DMS53 treated with DMSO at 0.1 percent for 48 hours (cell line): Measurements from ENCODE around the gene HSPB1.
"Not testable (repeated sequence)": the region's sequence is repeated elsewhere in the genome, so short reads cannot be mapped to it uniquely, and the experiment has no call there.

ENCODE experiments used
- DNase-seq: peaks from one replicate; lab custom pipeline; 2025; ENCODE audit not compliant: unreplicated experiment; lab: John Stamatoyannopoulos, UW

HSPB1 gene

GRCh38 chr7:76303202-76304147 is 1.0 kb downstream of the HSPB1 start:
- peak; percentile 96 for DNase-seq

- DNase-seq, result no peak
Measured at GRCh38 chr7:76304888-76305375, 2.5 kb downstream of the HSPB1 start.

DNA sequence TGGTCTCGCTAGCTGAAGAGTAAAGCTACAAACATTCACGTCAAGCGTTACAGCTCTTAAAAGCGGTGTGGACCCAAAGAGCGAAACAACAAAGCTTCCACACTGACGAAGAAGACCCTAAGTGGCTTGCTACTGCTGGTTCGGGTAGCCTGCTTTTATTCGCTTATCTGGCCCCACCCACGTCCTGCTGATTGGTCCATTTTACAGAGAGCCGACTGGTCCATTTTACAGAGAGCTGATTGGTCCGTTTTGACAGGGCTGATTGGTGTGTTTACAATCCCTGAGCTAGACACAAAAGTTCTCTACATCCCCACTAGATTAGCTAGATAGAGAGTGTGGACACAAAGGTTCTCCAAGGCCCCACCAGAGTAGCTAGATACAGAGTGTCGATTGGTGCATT is 6.4 kb downstream of the HSPB1 start:
- DNase-seq, result not testable (repeated sequence)

GRCh38 chr7:76309341-76310101 is 7.0 kb downstream of the HSPB1 start:
- DNase-seq, result not testable (repeated sequence)

DNA sequence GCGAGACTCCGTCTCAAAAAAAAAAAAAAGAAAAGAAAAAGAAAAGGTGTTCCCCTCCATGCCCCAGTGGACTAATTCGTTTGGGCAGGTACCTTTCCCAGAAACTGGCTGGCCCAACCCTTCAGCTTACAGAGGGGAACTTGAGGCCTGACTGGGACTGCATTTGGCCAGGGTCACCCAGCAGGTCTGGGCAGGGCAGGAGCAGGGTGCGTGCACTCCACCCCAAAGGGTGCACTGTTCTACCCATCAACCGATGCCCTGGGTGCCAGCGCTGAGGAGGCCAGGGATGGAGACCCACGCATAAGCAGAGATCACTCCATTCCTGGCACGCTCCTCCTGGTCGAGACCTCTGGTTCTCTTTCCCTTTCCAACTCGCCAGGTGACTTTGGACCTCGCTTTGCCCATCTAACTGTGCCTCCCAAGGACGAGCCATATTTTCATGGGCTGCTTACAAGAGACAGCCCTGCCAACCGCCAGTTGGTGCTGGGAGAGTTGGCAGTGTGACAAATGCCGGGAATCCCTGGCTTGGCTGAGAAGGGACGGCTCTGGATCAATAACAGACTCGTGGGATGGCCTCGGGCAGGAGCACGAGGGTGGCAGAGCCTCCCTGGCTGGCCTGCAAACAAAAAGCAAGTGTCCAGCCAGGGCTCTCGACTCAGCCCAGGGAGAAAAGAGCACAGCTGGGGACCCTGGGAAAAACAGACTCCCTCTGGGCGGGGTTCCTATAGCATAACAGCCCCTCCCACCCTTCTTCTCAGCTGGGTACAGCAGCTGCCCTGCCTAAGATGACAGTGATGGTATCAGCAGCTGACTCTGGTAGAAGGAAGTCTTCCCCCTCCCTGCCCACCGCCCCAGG is 7.9 kb downstream of the HSPB1 start:
- no peak for DNase-seq

- not testable (repeated sequence) for DNase-seq
Measured at GRCh38 chr7:76311838-76312237, 9.4 kb downstream of the HSPB1 start.

DNA sequence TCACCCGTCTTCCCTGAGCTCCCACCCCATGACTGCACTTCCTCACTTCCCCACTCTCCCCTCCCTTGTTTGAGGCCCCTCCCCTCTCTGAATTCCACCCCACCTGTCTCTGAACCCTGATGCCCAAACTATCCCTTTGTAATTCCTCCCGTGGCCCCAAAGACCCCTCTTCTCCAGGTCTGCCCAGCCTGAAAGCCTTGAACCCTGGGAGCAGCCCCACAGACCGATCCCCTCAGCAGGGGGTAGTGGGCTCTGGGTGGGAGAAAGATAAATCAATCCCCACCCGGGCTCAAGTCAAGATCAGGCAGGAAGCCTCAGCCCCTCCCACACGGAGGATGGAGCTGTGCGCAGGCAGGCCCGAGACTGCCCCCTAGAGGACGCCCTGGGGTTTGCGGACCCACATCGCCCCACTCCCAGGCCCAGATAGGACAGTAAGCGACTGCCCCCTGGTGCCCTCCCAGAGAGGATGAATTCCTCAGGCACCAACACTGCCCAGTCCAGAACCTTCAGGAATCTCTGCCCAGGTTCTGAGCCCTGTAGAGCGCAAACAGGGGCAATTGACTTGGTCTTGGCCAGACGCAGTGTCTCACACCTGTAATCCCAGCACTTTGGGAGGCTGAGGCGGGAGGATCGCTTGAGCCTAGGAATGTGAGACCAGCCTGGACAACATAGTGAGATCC is 11.7 kb downstream of the HSPB1 start:
- peak; percentile 97 for DNase-seq

DNA sequence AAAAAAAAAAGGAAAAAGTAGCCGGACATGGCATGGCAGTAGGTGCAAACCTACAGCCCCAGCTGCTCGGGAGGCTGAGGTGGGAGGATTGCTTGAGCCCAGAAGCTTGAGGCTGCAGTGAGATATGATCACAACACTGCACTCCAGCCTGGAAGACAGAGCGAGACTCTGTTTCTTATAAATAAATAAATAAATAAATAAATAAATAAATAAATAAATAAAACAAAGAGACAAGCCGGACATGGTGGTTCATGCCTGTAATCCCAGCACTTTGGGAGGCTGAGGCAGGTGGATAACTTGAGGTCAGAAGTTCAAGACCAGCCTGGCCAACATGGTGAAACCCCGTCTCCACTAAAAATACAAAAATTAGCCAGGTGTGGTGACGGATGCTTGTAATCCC is 12.3 kb downstream of the HSPB1 start:
- not testable (repeated sequence) for DNase-seq

GRCh38 chr7:76315364-76315763 is 12.9 kb downstream of the HSPB1 start:
- no peak for DNase-seq

- DNase-seq, result no peak
Measured at GRCh38 chr7:76316984-76317781, 14.7 kb downstream of the HSPB1 start.

DNA sequence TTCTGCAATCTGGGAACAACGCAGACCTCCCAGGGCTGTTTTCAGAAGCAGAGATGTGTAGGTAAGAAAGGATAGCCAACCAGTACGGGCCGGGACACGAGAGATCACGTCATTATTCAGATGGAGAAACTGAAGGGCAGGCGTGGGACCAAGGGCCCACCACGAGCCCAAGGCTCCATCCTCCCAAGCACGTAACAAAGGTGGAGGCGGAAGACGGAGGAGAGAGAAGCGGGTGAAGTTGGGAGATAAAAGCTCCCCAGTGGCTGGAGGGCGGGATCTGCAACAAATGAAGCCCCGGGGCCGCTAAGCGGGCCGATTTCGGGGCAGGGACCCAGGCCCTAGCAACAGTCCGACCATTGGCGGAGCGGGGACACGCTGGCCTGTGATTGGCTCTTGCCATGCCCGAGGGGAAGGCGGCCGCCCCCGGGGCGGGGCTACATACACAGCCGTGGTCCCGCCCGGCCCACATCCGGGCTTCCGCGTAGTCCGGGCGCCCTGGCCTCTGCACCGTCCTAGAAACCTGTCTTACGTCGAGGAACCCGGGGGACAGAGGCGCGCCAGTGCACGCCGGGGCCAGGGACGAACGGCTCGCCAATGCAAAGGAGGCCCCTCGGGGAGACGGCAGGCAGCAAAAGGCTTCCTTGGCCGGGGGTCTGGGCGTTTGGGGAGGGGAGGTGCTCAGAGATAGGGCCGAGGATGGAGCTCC is 15.5 kb downstream of the HSPB1 start:
- DNase-seq, result peak; percentile 99

DNA sequence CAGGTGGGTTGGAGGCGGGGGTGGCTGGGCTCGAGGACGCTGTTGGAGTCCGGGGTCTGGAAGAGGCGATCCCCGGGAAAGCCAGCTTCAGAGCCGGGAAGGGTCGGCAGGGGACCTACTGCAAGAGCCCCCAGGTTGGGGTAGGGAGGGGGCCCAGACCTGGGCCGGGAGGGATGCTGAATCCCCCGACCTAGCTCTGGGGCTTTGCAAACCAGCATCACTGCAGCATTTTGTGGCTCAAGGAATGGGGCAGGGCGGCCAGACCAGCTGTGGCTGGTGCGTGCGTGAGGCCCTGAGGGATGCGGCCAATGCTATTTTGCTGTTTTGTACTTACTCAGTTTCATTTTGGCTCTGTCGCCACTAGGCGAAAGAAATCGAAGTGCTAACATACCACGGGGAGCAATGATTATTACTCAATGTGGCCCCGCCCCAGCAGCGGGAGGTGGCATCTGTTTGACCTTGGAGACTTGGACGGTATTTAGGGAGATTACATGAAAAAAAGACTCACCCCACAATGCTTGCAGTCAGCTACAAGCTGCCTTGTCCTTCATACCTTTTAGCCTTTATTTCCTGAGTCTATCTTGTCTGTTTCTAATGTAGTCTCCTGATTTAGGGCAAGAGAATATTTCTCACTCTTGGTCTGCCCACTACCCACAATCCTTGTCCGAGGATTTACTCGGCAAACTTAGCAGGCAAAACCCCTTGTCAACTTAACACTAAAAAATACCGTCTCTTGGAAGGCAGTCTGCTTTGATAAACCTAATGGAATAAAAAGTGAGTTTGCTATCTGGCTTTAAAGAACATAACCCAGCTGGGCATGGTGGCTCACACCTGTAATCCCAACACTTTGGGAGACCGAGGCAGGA is 16.2 kb downstream of the HSPB1 start:
- peak; percentile 71 for DNase-seq

DNA sequence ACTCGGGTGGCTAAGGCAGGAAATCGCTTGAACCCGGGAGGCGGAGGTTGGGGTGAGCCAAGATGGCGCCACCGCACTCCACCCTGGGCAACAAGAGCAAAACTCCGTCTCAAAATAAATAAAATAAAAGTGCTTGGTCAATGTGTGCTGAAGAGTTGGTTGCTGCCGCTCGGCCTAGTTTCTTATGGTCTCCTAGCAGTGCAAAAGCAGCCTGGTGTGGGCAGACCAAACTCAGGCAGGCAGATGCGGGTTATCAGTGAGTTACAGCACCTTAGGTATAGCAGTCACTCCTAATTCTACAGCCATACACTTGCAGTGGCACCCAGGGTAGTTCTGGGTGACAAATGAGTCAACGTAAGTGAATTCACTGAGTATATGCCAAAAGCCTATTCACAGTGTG is 22.6 kb downstream of the HSPB1 start:
- DNase-seq, result no peak

DNA sequence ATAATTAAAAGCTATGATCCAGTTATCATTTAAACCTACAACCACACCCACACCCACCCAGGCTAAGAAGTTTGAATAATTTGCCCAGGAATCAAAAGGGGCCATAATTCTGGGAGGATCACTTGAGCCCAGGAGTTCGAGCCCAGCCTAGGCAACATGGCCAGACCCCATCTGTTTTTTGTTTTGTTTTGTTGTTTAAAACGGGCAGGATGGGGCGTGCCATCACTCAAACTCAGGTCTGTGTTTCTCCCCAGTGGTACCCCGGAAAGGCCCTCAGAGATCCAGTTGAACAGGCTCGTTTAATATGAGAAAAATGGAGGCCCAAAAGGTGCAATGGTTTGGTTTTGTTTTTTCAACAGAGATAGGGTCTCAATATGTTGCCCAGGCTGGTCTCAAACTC is 23.3 kb downstream of the HSPB1 start:
- DNase-seq, result no peak

DNA sequence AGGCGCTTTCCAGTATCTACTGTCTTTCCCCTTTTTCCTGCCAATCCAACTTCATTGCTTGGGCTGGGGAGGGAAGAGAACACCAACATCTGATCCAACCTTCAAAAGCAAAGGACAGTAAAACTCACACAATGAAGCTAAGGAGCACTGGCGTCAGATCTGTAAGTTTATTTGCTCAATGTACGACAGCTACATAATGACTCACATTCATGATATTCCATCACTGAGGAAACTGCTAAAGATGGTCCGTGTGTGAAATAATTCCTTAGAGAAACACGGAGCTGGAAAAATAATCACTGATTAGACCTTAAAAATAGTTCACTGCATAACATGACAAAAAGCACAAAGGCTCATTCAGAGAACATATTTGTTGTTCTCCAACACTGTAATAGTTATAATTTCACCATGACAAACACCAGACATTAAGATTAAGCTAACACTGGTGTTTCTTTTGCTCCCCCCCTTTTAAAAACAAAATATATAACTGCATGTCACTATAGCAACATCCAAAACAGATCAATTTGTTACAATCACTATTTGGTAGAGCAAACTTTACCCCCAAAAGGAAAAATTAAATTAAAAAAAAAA is 24.3 kb downstream of the HSPB1 start:
- DNase-seq, result no peak

DNA sequence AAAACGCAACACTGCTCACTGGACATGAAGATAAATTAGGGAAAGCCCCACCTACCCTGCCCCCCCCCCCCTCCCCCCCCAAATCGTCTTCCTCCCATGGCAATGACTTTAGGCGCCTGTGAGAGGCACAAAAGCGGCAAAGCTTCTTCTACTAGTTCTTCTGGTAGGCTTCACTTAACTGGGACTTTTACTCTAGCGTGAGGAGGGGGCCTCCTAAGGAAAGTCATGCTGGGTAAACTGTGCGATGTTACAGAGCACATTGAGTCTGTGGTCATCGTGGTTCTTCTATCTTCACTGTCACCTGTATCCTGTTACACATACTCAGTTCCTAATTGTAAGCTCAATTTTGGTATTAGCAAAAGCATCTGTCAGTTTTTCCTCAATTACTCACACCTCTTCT is 25.1 kb downstream of the HSPB1 start:
- DNase-seq, result no peak

GRCh38 chr7:76328389-76328788 is 25.9 kb downstream of the HSPB1 start:
- DNase-seq, result no peak

- DNase-seq, result no peak
Measured at GRCh38 chr7:76329479-76329878, 27.0 kb downstream of the HSPB1 start.
